Measurements from ENCODE around the gene MX2. TPM values are rescaled to one million over a fixed set of nuclear protein-coding genes. Genes with fewer than 3 reads are reported as not detected.

Gene MX2
- total and polyA plus RNA-seq, 2 experiments from 2014 or later, result 5.4 to 9.2 TPM

DNA sequence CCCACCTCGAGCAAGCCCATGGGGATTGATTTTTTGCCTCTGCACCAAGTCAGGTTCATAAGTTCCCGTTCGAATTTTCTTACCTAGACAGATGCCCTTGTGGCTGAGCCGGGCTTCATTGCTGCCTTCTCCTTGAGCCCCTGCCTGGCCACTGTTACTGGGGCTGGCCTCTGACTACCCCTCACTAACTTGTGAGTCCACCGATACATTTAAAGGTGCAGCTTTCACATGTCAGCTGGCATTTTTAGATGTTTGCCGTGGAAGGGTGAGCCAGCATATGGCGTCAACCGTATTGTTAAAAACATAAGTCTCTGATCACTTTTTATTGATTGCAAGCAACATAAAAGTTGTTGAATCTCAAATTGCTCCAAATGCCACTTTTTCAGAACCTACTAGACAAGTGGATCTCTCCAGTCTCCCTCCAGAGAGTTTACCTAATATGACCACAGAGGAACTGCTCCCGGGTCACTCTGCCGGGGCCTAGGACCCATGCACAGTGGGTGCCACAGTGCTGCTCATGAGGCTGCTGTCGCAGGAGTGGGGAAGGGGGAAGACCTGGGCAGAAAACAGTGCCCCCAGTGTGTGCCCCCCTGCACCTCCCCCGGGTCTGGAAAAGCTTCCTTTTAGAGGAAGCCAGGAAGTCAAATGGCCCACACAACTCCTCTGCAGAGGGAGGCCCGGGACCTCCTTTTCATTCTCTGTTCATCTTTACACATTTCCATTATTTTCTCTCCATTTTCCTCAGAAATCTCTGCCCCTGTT is 83.1 kb downstream of the MX2 start:
- no peak overlapping the region for H3K27ac ChIP-seq (ENCODE audit: low read depth)
- no peaks in the 10 kb centered on the region for H3K4me1 ChIP-seq (ENCODE audit: insufficient read depth)
- H3F3A ChIP-seq (replicated peaks; ENCODE audit: low read depth), result no peaks in the 10 kb centered on the region
- peaks cover 4% of the 10 kb centered on the region for H3K27me3 Mint-ChIP-seq (ENCODE audit: insufficient read depth, low read depth, poor library complexity)
- H3K4me1 Mint-ChIP-seq, result 0 out of 3 replicates have a peak, but pooled peaks cover 4% of the 10 kb centered on the region
- H3K27ac Mint-ChIP-seq, result no peak overlapping the region
- H4K20me1 ChIP-seq (replicated peaks; ENCODE audit: insufficient read depth), result no peaks in the 10 kb centered on the region
- no peaks in the 10 kb centered on the region for H3K9me2 ChIP-seq (ENCODE audit: insufficient read depth)
- TF ChIP-seq REST (IDR thresholded peaks at IDR 0.05; ENCODE audit: unreplicated experiment) (no peak), ZNF114 (CRISPR knock-in tag; IDR thresholded peaks at IDR 0.05) (no peak), ZNF331 (CRISPR knock-in tag; IDR thresholded peaks at IDR 0.05; ENCODE audit: low read depth) (no peak)
- TF ChIP-seq, protein P1, sequence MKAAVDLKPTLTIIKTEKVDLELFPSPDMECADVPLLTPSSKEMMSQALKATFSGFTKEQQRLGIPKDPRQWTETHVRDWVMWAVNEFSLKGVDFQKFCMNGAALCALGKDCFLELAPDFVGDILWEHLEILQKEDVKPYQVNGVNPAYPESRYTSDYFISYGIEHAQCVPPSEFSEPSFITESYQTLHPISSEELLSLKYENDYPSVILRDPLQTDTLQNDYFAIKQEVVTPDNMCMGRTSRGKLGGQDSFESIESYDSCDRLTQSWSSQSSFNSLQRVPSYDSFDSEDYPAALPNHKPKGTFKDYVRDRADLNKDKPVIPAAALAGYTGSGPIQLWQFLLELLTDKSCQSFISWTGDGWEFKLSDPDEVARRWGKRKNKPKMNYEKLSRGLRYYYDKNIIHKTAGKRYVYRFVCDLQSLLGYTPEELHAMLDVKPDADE (IDR thresholded peaks at IDR 0.05), result no peak
- H3K9me3 Mint-ChIP-seq, result no peaks in the 10 kb centered on the region
- no peaks in the 10 kb centered on the region for H3K27me3 ChIP-seq (ENCODE audit: insufficient read depth)
- no peak for DNase-seq (ENCODE audit: low spot score)
- no peaks in the 10 kb centered on the region for H3K79me2 ChIP-seq (replicated peaks; ENCODE audit: insufficient read depth)
- H3K36me3 Mint-ChIP-seq (ENCODE audit: low read depth), result peaks cover 8% of the 10 kb centered on the region; the same call in 2 of the 3 replicates
- H3K4me2 ChIP-seq, result no peak overlapping the region
- no peak overlapping the region for H3K4me3 ChIP-seq
- H3K4me3 Mint-ChIP-seq, result no peak overlapping the region
- no peaks in the 10 kb centered on the region for H3K36me3 ChIP-seq (ENCODE audit: insufficient read depth)
- ATAC-seq, result no peak
- H2AFZ ChIP-seq, result no peak overlapping the region

DNA sequence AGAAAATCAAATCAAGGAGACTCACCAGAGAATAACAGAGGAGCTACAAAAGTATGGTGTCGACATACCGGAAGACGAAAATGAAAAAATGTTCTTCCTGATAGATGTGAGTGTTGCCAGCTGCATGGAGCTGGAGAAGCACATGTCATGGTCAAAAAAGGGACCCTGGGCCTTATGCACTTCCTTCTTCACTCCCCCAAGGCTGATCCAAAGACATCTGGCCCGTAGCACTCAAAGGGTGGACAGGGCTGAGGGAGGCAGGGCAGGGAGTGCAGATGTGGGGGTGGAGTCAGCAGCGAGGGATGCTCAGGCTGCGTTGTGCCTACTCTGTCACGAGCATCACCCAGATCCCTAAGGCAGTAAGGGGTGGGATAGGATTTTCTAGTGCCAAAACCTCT is 83.6 kb downstream of the MX2 start:
- Histone ChIP-seq H3K4me2 (no peak overlapping the region), H3F3A (replicated peaks; ENCODE audit: low read depth) (no peaks in the 10 kb centered on the region), H3K79me2 (replicated peaks; ENCODE audit: insufficient read depth) (no peaks in the 10 kb centered on the region), H3K27me3 (ENCODE audit: insufficient read depth) (no peaks in the 10 kb centered on the region), H3K9me2 (ENCODE audit: insufficient read depth) (no peaks in the 10 kb centered on the region), H3K4me3 (no peak overlapping the region), H3K4me1 (ENCODE audit: insufficient read depth) (no peaks in the 10 kb centered on the region), H4K20me1 (replicated peaks; ENCODE audit: insufficient read depth) (no peaks in the 10 kb centered on the region), H3K36me3 (ENCODE audit: insufficient read depth) (no peaks in the 10 kb centered on the region), H2AFZ (no peak overlapping the region), H3K27ac (ENCODE audit: low read depth) (no peak overlapping the region)
- peaks cover 8% of the 10 kb centered on the region; the same call in 2 of the 3 replicates for H3K36me3 Mint-ChIP-seq (ENCODE audit: low read depth)
- no peak for ATAC-seq
- H3K4me1 Mint-ChIP-seq, result 0 out of 3 replicates have a peak, but pooled peaks cover 4% of the 10 kb centered on the region
- H3K4me3 Mint-ChIP-seq, result no peak overlapping the region
- H3K27me3 Mint-ChIP-seq (ENCODE audit: insufficient read depth, low read depth, poor library complexity), result peaks cover 4% of the 10 kb centered on the region
- no peak for DNase-seq (ENCODE audit: low spot score)
- H3K27ac Mint-ChIP-seq, result no peak overlapping the region
- H3K9me3 Mint-ChIP-seq, result no peaks in the 10 kb centered on the region
- TF ChIP-seq POLR2AphosphoS5 (IDR thresholded peaks at IDR 0.05; ENCODE audit: low read depth) (no peak), CTCF (conservative IDR thresholded peaks at IDR 0.05; ENCODE audit: low read depth in 2 of 2) (no peak), ZNF462 (CRISPR knock-in tag; IDR thresholded peaks at IDR 0.05) (no peak), EZH2phosphoT487 (IDR thresholded peaks at IDR 0.05; ENCODE audit: unreplicated experiment) (no peak)
